GM18520 (cell line): ENCODE measurements around the gene TAAR1.

Experiments used
- ATAC-seq: cut with Tn5 transposase; IDR thresholded peaks from one replicate; pipeline ENCODE4 v1.9.1; 2021; ENCODE audit not compliant: unreplicated experiment

Gene TAAR1

GRCh38 chr6:132596201-132596600 lies 62.8 kb downstream of the TAAR1 start:
- no peak for ATAC-seq
